Caco-2 (cell line): ENCODE measurements around the gene ERLIN1. TPM values are rescaled to one million over a fixed set of nuclear protein-coding genes. Genes with fewer than 3 reads are reported as not detected.

ENCODE experiments used
- BruUV-seq: library from RNA; stranded (reverse); fragments of 400-500 nt; replicated peaks from 2 replicates; lab custom pipeline; 2021; lab: Mats Ljungman, UMichigan
- CTCF ChIA-PET: fragments of 300-600 bp; sonication (Branson Sonifier 250); formaldehyde crosslinking; loops from one replicate; lab custom pipeline; 2022; ENCODE audit warnings: antibody characterized with exemption; lab: Charles Lee
- POLR2A ChIA-PET: fragments of 300-600 bp; sonication (Branson Sonifier 250); formaldehyde crosslinking; loops from one replicate; lab custom pipeline; 2022; ENCODE audit warnings: antibody characterized with exemption; lab: Charles Lee
- DNase-seq, 2 experiments: peaks; one replicate each; pipeline versions ENCODE4 v3.0.0 to v3.0.0-alpha.2; 2020 to 2022
- H3K27me3 ChIP-seq: replicated peaks from 2 replicates; pipeline ENCODE4 v1.6.0; 2011; ENCODE audit warnings: low read length; ENCODE audit not compliant: control insufficient read depth, insufficient read depth
- H3K36me3 ChIP-seq: 2 replicates; pipeline ENCODE4 v1.5.1; 2011; ENCODE audit warnings: low read length; ENCODE audit not compliant: control insufficient read depth, insufficient read depth
- H3K4me1 ChIP-seq: fragments of 250-450 bp; sonication (Bioruptor Pico); 2 replicates; pipeline ENCODE4 v1.5.1; 2020; ENCODE audit warnings: mild to moderate bottlenecking
- H3K4me3 ChIP-seq: 2 replicates; pipeline ENCODE4 v1.5.1; 2011; ENCODE audit warnings: low read depth, mild to moderate bottlenecking, control low read depth, low read length
- H3K9me3 ChIP-seq: fragments of 250-450 bp; sonication (Bioruptor Pico); 2 replicates; pipeline ENCODE4 v1.5.1; 2020; ENCODE audit warnings: mild to moderate bottlenecking, moderate library complexity
- H3K27ac Mint-ChIP-seq: one replicate; pipeline ENCODE4 v1.8.0; 2022; ENCODE audit warnings: mixed read lengths; ENCODE audit not compliant: unreplicated experiment
- H3K27me3 Mint-ChIP-seq: one replicate; pipeline ENCODE4 v1.8.0; 2022; ENCODE audit warnings: mixed read lengths; ENCODE audit not compliant: insufficient read depth, unreplicated experiment
- H3K36me3 Mint-ChIP-seq: one replicate; pipeline ENCODE4 v1.8.0; 2022; ENCODE audit warnings: mild to moderate bottlenecking, mixed read lengths; ENCODE audit not compliant: insufficient read depth, unreplicated experiment
- H3K4me1 Mint-ChIP-seq: one replicate; pipeline ENCODE4 v1.8.0; 2022; ENCODE audit warnings: low read depth, mixed read lengths; ENCODE audit not compliant: unreplicated experiment
- H3K4me3 Mint-ChIP-seq: one replicate; pipeline ENCODE4 v1.8.0; 2022; ENCODE audit warnings: mild to moderate bottlenecking, moderate library complexity, mixed read lengths; ENCODE audit not compliant: unreplicated experiment
- H3K9me3 Mint-ChIP-seq: one replicate; pipeline ENCODE4 v1.8.0; 2022; ENCODE audit warnings: mixed read lengths; ENCODE audit not compliant: unreplicated experiment
- CTCF ChIP-seq, 2 experiments: fragments of 200-600 bp in 1 of 2; IDR thresholded peaks; 1 replicate in 1 of 2; 2 replicates in 1 of 2; pipeline versions ENCODE4 v1.5.1 to v1.8.0; 2011 to 2022; ENCODE audit warnings: antibody characterized with exemption in 1 of 2, control low read depth in 1 of 2, inconsistent platforms in 1 of 2, low read depth in 1 of 2, low read length in 1 of 2, mild to moderate bottlenecking in 1 of 2, moderate library complexity in 1 of 2; ENCODE audit not compliant: insufficient read depth in 1 of 2, severe bottlenecking in 1 of 2, unreplicated experiment in 1 of 2
- intact Hi-C: fragments of 100-400 bp; cut with micrococcal nuclease; formaldehyde crosslinking; loops from one replicate; pipeline ENCODE4 v1.10.0; 2022; ENCODE audit not compliant: unreplicated experiment
- total RNA-seq: library from RNA; stranded (reverse); gene quantifications from 2 replicates; pipeline ENCODE4 v1.2.3, GENCODE V29; 2022

ERLIN1 gene
- total RNA-seq, 1 experiment from 2014 or later: 59.0 TPM

GRCh38 chr10:100209303-100209702, 23.5 kb upstream of the ERLIN1 start:
- no peak for TF ChIP-seq CTCF (IDR thresholded peaks at IDR 0.05; ENCODE audit: insufficient read depth in 1 of 2, low read depth in 1 of 2, low read length in 1 of 2, severe bottlenecking in 1 of 2, unreplicated experiment in 1 of 2)
- ChIA-PET POLR2A (no interaction called here), CTCF (no interaction called here)
- H3K36me3 ChIP-seq: no peaks in the 10 kb centered on the region
- intact Hi-C loops: no loop called here
- H3K4me1 Mint-ChIP-seq: peaks cover 7% of the 10 kb centered on the region
- H3K9me3 ChIP-seq: no peaks in the 10 kb centered on the region
- H3K4me3 Mint-ChIP-seq: no peak overlapping the region
- no peaks in the 10 kb centered on the region for H3K27me3 ChIP-seq
- peaks cover 30% of the 10 kb centered on the region for H3K36me3 Mint-ChIP-seq
- no TSS peak for BruUV-seq
- no peaks in the 10 kb centered on the region for H3K27me3 Mint-ChIP-seq
- DNase-seq: peak in 1 of 2 experiments; percentile 4
- no peaks in the 10 kb centered on the region for H3K9me3 Mint-ChIP-seq
- no peak overlapping the region for H3K4me3 ChIP-seq
- peak overlapping the region; percentile 48 for H3K27ac Mint-ChIP-seq
- H3K4me1 ChIP-seq: peaks cover 21% of the 10 kb centered on the region

- Mint-ChIP-seq H3K27me3 (no peaks in the 10 kb centered on the region), H3K27ac (no peak overlapping the region), H3K4me3 (no peak overlapping the region), H3K4me1 (peaks cover 7% of the 10 kb centered on the region), H3K36me3 (peaks cover 38% of the 10 kb centered on the region), H3K9me3 (no peaks in the 10 kb centered on the region)
- Histone ChIP-seq H3K27me3 (no peaks in the 10 kb centered on the region), H3K36me3 (no peaks in the 10 kb centered on the region), H3K4me1 (peaks cover 21% of the 10 kb centered on the region), H3K9me3 (no peaks in the 10 kb centered on the region), H3K4me3 (no peak overlapping the region)
- intact Hi-C loops: no loop called here
- no peak for TF ChIP-seq CTCF (IDR thresholded peaks at IDR 0.05; ENCODE audit: insufficient read depth in 1 of 2, low read depth in 1 of 2, low read length in 1 of 2, severe bottlenecking in 1 of 2, unreplicated experiment in 1 of 2)
- no TSS peak for BruUV-seq
- ChIA-PET CTCF (no interaction called here), POLR2A (no interaction called here)
- DNase-seq: no peak
Observed at GRCh38 chr10:100208276-100208675, 22.4 kb upstream of the ERLIN1 start.

GRCh38 chr10:100204370-100204769, 18.5 kb upstream of the ERLIN1 start:
- CTCF ChIA-PET: no interaction called here
- no peaks in the 10 kb centered on the region; the same call in 1 of the 2 replicates for H3K36me3 ChIP-seq
- H3K4me3 Mint-ChIP-seq: no peak overlapping the region
- H3K4me1 ChIP-seq: peaks cover 17% of the 10 kb centered on the region
- no peaks in the 10 kb centered on the region for H3K9me3 ChIP-seq
- no peaks in the 10 kb centered on the region for H3K27me3 ChIP-seq
- no peaks in the 10 kb centered on the region for H3K9me3 Mint-ChIP-seq
- intact Hi-C loops: no loop called here
- TF ChIP-seq CTCF (IDR thresholded peaks at IDR 0.05; ENCODE audit: insufficient read depth in 1 of 2, low read depth in 1 of 2, low read length in 1 of 2, severe bottlenecking in 1 of 2, unreplicated experiment in 1 of 2): no peak
- H3K27me3 Mint-ChIP-seq: no peaks in the 10 kb centered on the region
- no peak for DNase-seq
- H3K4me3 ChIP-seq: no peak overlapping the region
- no peak overlapping the region for H3K27ac Mint-ChIP-seq
- H3K4me1 Mint-ChIP-seq: no peaks in the 10 kb centered on the region
- H3K36me3 Mint-ChIP-seq: peaks cover 72% of the 10 kb centered on the region
- POLR2A ChIA-PET: no interaction called here
- BruUV-seq: no TSS peak
